HG03095 (cell line): ENCODE measurements around the gene ACBD4.

Source experiments
- ATAC-seq: cut with Tn5 transposase; IDR thresholded peaks from one replicate; pipeline ENCODE4 v1.9.1; 2021; ENCODE audit warnings: moderate library complexity; ENCODE audit not compliant: unreplicated experiment

Gene ACBD4

DNA sequence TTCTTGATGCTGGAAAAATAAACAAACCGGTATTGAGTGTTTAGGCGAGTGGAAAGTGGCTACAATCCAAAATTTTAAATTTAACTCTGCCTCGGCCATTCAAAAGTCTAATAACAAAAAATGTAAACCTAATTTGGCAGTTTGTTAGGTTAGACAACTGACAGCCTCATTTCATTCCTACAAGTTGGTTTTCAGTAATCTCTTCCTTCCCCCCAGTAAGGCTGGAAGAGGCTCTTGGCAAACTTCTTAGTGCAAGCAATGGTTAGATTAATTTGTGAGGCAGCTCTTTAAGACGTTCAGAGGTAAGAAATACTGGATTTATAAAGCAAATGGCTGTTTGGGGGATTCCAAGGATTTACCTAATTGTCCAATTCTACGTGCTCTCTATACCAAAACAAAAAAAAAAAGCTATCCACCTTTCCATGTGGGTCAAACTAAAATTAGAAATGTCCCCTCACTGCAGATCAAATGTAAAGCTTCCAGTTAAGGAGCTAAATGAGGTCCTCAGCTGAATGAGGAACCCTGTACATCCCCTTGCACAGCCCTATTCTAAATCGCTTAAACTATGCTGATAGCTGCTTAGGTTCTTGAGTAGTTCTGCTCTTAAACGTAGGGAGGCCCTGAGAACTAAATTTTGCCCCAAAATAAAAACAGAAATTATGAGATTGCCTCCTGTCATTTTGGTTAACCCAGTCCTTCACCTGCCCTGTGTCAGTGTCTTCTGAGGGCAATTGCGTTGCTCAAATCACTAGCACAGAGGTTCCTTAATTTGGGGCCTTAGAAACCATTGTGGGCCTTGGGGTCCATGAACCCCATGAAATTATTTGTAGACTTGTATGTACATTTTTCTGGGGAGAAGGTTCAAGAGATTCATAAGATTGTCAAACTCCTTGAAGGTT lies 15.7 kb downstream of the ACBD4 start:
- ATAC-seq, result no peak

DNA sequence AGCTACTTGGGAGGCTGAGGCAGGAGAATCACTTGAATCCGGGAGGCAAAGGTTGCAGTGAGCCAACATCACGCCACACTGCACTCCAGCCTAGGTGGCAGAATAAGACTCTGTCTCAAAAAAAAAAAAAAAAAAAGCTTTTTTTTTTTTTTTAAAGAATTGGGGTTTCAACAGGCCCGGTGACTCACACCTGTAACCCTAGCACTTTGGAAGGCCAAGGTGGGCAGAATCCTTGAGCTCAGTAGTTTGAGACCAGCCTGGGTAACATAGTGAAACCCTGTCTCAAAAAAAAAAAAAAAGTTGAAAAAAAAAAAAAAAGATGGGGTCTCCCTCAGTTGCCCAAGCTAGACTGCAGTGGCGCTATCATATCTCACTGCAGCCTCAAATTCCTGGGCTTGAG lies 19.5 kb downstream of the ACBD4 start:
- ATAC-seq, result no peak

DNA sequence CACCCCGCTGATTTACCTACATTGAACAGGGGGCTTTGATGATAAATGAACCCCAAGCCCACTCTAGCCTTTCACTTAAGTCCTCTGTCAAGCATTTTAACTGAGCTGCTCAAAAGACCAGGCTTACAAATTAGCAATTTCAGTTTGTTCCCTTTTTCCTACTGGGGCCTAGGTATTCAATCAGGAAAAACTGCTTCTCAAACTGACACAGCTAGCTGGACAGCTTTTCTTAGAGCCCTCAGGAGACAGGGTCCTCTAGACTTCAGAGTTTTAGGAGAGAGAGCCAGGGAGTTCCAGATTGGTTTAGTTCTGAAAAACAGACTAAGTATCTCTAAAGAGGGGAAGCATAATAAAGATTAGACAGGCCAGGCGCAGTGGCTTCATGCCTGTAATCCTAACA lies 20.0 kb downstream of the ACBD4 start:
- ATAC-seq, result no peak

DNA sequence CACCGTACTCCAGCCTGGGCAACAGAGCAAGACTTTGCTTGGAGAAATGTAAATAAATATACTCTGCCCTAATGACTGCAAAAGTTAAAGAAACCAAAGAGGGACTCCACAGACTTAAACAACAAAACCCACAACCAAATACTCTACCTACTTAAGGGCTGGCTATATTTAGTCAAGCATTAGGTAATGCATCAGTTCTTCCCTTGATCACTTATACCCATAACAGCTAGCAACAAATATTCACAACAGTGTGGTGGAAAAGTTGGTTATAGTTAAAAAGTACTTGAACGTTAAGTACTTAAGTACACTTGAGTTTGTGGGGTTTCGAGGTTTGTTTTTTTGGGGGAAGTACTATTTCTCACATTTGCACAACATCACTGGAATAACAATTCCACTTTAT lies 20.8 kb downstream of the ACBD4 start:
- no peak for ATAC-seq

DNA sequence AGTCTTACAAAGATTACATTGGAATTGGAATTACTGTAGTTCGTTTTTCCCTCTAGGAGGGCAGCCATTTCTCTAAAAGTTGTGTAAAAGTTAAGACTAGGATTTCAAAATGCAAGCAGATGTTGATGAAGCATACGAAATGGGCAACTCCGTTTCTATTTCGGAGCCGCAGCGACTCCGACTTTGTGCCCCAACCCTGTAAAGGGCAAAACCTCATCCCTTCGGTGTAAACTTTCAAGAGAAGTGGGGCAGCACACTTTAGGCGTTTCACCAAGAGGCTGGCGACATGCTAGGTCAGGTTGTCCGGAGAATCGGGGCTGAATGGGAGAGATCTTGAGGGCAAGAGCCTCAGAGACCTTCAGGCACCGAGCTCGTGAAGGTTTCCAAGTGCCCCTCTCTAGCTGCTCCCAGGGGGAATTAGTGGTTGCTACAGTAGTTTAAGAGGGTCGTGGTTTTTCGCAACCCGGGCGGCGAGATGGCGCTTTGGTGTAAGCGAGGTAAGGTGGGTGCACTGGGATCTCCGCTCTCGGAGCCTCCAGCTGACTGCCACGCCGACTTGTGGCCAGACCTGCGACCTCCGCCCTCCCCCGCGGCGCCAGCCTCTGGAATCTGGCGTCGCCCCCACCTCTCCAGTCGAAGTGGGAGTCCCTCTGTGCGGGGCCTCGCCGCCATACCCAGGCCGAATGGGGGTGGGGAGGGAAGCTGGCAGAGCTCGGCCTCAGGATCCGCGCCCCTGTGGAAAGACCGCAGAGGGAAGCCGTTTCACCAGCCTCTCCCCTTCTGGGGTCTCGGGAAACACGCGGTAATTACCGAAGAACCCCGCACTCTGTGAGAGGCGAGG lies 25.2 kb downstream of the ACBD4 start:
- ATAC-seq, result no peak

DNA sequence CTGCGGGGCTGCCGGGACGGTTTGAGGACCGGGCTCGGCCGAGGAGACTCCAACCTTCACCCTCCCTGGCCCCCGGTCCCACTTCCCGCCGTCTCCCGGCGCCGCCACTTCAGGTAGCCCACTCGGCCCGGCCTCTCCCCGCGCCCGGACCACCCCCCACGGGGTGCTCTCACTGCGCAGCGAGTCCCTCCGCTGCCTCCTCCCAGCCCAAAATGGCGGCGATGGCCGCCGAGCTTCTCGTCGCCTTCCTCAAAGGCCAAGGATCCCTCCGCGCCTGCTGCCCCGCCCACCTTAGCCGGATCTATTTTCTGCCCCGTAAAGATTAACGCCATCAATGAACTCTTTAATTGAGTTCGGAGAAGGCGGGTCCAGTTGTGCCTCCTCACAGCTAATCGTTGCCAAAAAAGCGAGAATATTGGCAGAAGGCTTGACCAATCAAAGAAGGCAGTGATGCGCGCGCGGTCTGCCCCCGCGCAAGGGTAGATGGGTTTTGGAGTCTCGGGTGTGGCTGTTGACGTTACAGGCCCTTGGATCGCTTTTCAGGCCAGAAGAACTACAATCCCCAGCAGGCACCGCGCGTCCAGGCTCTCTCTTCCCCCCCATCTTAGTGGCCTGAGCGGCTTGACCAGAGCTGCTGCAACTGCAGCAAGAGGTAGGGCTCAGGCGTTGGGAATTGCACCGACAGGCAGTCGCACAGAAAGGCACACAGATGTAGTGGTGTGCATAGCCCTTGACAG lies 26.0 kb downstream of the ACBD4 start, which contains the start of gene HEXIM2:
Gene HEXIM2, plus strand, starts transcription at position 588 of the 737 bp plus-strand sequence. CDS start 919 bp downstream, outside the sequence.
- ATAC-seq, result peak; percentile 87

DNA sequence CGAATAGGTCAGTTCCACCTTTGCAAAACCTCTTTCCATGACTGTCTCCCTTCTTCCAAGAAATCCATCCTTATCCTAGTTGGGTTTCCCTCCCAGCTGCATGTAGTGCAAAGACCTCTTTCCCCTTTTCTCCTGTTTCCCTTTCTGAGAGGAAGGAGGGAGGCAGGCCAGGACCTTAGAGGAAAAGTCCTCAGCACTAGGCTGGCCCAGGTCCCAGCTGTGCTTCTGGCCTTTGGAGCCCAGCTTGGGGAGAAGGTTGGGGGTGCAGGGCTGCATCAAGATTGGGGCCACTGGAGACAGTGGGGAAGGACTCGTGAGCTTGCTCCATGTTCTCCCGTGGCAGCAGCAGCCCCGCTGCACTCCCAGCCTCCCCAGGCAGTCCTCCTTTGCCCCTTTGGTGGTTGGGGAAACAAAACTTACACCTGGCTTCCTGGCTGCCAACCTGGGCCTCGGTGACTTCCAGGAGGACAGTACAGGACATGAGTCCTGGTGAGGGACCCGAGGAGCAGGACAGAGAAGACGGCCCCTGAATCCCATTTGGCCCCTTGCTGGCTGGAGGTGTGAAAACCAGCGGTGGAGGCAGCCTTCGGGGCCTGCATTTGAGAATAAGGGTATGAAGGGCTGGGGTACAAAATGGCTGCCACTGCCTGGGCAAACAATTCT lies 26.7 kb downstream of the ACBD4 start:
- ATAC-seq, result no peak

DNA sequence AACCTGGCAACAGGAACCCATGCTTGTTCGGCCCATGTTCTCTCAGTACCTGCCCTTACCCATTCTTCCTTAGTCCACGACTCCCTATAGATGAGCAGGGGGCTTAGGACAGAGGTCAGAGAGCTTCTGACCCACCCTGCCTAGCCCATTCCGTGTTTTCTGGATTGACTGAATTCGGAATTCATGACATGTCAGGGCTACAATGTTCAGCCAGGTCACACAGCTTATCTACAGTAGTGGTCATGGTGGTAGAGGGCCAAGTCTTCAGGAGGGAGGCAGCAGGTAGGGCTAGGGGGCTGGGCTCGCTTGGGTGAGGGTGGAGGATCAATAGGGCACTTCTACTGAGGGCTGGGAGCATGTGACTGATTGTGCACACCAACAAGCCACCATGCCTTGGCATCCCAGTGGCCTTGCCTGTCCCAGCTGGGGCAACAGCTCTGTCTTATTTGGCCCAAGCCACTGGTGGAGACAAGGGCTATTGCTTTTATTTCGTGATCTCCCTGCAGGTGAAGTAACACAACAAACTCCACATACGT lies 29.3 kb downstream of the ACBD4 start:
- ATAC-seq, result no peak

DNA sequence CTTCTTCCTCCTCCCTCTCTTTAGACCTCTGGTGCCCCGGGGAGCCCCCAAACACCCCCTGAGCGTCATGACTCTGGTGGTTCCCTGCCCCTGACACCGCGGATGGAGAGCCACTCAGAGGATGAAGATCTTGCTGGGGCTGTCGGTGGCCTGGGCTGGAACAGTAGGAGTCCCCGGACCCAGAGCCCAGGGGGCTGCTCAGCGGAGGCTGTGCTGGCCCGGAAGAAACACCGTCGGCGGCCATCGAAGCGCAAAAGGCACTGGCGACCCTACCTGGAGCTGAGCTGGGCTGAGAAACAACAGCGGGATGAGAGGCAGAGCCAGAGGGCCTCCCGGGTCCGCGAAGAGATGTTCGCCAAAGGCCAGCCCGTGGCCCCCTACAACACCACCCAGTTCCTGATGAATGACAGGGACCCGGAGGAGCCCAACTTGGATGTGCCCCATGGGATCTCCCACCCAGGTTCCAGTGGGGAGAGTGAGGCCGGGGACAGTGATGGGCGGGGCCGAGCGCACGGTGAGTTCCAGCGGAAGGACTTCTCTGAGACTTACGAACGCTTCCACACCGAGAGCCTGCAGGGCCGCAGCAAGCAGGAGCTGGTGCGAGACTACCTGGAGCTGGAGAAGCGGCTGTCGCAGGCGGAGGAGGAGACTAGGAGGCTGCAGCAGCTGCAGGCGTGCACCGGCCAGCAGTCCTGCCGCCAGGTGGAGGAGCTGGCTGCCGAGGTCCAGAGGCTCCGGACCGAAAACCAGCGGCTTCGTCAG lies 33.7 kb downstream of the ACBD4 start:
- ATAC-seq, result no peak

DNA sequence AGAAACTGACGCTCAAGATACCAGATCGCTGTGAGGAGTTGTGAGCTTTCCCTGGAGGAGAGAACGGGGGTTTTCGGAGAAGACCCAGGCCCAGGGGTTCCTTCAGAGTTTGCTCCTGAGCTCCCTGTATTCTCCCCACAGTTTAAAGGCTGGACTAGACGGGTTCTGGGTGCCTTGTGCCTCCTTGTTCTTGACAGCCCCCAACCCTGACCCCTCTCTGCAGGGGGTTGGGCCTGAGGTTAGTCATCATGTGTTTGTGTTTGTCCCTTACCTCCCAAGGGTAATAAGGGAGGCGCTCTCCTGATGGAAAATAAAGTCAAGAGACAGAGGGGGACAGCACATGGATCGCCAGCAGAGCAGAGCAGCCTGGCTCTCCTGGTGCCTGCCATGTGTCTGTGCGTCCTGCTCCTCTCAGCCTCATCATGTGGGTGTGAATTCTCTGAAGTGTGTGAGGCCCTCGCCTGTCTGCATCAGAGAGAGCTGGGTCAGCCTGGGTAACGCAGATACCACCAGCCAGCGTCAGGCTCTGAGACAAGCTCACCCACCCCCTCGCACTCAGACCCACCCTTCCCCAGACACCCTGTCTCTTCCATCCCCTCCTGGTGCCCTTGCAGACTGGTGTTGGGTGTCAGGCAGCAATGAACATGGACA lies 34.9 kb downstream of the ACBD4 start:
- ATAC-seq, result no peak

DNA sequence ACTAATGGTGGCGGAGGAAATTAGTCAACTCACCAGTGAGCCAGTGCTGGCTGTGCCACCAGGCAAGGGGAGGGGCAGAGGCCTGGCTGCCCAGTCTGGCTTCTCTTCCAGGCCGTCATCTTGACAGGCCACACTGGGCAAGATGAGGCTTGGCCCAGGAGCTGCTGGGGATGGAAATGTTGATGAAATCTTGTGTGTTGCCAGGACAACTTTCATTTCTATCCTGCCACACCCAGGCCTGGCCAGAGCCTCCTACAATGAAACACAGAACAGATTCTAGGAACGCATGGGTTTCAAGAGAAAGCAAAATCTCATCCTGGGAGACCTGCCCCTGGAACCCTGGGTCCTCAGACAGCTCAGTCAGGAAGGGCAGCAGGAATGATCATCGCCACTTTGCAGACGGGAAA lies 35.4 kb downstream of the ACBD4 start:
- ATAC-seq, result no peak

DNA sequence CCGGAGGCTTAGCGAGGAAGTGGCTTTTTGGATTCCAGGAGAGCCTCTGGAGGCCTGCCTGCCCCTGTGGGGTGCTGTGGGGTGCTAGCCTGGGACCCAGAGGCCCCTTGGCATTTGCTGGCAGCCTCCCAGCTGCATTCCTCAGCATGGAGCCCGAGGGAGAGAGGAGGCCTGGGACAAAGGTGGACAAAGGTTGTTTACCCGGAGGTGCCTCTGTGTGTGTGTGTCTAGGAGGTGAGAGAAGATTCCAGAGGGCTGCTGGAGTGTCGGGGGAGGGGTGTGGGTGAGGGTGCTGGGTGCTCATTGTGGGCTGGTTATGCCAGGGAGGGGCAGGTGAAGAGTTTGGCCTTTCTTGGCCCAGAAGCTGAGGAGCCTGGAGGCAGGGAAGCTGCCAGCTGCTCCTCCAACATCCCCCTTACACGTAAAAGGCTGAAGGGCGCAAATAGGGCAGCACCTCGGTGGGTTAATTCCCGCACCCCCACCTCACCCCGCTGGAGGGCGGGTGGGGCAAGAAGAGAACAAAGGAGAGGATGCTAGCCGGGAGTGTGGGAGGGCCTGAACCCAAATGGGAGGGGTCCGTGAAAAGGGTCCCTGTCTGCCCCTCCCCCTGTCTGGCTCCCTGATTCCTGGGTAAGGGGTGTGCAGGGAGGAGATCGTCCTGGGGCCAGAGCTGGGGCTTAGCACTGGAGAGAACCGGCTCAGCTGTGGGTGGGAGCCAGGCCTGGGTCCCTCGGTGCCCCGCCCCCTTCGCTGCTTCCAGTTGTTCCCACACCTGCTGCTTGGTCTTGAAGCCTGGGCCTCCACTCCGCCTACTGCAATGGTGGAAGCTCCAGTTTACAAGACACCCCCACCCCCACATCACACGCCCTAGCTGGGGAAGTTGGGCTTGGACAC lies 36.1 kb downstream of the ACBD4 start:
- ATAC-seq, result no peak

DNA sequence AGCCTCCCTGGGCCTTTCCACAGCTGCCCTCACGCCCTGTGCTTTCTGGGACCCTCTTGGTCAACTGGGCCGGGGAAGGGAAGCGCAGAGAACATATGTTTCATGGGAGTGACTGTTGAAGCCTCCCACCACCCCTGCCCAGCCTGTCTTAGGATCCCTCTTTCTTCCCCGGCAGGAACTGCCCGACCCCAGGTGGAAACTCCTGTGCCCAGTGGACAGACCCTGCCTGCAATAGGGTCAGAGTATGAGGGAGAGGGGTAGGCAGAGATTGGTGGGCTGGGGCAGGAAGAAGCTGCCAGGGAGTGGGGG lies 36.7 kb downstream of the ACBD4 start:
- ATAC-seq, result no peak

DNA sequence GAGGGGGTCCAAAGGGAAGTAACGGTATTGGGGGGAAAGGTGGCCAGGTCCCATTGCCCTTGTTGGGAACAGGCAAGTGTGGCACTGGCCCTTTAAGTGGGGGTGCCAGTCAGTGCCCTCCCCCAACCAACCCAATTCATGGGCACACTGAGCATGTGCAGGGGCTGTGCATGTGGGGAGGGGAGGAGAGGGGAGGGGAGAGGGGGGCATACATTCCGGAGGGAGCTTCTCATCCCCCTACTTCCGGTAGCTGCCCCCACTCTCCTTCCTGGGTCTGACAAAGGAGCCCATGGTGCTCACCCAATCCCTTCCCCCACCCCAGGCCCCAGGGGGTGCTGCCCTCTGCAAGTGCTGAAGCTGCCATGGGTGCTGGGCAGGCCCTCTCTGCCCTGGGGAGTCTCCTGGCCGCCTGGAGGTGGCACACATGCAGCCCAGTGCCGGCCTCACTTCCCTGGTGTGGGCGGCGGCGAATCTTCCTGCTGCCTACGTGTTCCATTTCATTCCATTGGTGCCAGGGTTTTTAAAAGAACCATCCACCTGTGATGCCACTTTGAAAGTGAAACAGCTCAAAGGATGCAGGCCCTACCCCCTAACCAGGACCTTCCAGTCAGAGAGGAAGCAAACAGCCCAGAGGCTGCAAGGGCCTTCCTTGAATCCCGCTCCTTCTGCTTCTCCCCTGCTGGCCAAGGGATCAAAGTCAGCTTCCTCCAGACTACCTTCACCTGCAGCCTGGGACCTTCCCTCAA lies 37.2 kb downstream of the ACBD4 start:
- ATAC-seq, result no peak

DNA sequence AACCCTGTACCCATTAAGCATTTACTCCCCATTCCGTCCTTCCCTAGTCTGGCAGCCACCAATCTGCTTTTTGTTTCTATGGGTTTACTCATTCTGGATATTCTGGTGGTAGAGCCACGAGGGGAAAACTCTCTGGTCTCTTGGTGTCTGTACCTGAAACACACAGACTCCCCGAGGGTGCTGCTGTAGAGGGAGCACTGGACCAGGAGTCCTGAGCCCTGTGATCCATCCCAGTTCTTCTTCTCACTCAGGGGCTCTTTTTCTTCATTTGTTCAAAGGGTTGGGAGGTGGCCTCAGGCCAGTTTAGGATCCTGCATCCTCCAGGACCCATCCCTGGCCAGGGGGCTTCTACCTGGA lies 40.2 kb downstream of the ACBD4 start:
- ATAC-seq, result no peak

DNA sequence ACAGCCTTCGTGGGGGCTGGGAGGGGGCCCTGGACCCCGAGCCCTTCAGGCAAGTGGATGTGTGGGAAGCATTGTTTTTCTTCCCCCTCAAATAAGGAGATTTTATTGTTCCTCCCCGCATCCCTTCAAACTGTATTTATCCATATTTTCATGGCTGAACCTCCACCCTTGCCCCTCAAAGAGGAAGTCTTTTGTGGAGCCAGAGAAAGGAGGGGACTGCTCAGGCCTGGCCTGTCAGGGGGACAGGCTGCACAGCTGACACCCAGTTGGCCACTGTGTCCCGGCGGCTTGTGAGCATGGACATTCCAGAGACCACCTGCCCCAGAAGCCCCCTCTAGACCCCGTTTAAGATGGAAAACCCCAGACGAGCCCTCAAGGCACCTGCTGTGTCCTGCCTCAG lies 42.1 kb downstream of the ACBD4 start:
- no peak for ATAC-seq

DNA sequence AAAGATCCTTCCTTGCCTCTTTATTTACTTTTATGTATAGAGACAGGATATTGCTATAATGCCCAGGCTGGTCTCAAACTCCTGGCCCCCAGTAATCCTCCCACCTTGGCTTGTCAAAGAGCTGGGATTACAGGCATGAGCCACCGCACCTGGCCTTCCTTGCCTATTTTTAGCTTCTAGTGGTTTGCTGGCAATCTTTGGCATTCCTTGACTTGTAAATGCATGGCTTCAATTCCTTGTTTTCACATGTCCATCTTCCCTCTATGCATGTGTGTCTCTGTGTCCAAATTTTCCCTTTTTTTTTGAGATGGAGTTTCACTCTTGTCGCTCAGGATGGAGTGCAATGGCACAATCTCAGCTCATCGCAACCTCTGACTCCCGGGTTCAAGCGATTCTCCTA lies 48.7 kb downstream of the ACBD4 start:
- no peak for ATAC-seq
